Lower leg skin (tissue), 3 donors: ENCODE results near the gene MRPL21.

ENCODE experiments used
- CTCF ChIP-seq, 3 donors: fragments of 450-650 bp; IDR thresholded peaks; one replicate each; pipeline ENCODE4 v1.5.1; 2016; ENCODE audit warnings: antibody characterized with exemption in 3 of 3, mild to moderate bottlenecking in 3 of 3, moderate library complexity in 2 of 3
- POLR2A ChIP-seq, 2 donors: fragments of 450-650 bp; IDR thresholded peaks; one replicate each; pipeline ENCODE4 v1.6.1; 2016 to 2017; ENCODE audit warnings: antibody characterized with exemption in 2 of 2, mild to moderate bottlenecking in 1 of 2, moderate library complexity in 1 of 2

- TF ChIP-seq CTCF (IDR thresholded peaks at IDR 0.05), result no peak
- TF ChIP-seq POLR2A (IDR thresholded peaks at IDR 0.05), result no peak
These were observed 35.4 kb upstream of the MRPL21 start for GRCh38 chr11:68938816-68939582.
